Stimulated activated CD4-positive, alpha-beta T cell treated with anti-CD3 and anti-CD28 coated beads, Interleukin-15, amount 100 ng/mL, for 48 hours (primary cell): ENCODE measurements around the gene GPR25.
A peak's percentile ranks its signal among the peaks of the same experiment; 100 is the strongest.

Experiments
- DNase-seq, 2 donors: peaks; one replicate each; pipeline ENCODE4 v3.0.0-alpha.2; 2020; ENCODE audit warnings: low read depth in 2 of 2

The GPR25 gene

DNA sequence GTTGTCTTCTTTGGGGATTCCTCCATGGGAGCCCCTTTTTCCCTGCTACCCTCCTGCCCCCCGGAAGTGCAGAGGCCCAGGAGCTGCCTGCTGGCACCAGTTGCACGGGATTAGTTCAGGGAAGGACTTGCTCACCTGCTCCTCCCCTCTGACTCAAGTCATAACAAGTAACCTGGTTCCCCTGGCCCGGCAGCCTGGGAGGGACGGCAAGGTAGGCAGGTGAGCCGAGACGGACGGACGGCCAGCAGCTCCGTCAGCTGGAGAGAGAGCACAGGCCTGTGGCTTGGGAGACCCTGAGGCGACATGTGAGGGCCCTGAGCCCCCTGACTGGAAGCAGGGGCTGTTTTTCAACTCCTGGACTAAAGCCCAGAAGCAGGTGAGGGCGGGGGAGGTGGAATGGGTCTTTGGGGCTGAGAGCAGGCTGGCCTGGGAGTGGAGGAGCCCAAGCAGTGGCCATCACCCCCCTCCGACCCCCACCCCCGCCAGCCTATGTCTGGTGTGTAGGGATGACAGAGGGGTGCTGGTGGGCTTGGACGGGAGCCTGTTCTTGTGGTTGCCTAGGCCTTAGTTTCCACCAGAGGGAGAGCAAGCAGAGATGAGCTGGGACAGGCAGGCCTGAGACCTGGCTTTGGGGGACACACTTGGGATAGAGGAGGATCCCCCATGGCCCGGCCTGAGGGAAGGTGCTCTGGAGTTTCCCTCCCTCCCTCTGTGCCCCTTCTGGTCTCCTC lies 22.1 kb downstream of the GPR25 start, which contains the start of gene INAVA:
Gene INAVA (plus strand): TSS at position 189 of the 731 bp plus-strand sequence. CDS start 3,501 bp downstream, outside the sequence.
- DNase-seq, result no peak

DNA sequence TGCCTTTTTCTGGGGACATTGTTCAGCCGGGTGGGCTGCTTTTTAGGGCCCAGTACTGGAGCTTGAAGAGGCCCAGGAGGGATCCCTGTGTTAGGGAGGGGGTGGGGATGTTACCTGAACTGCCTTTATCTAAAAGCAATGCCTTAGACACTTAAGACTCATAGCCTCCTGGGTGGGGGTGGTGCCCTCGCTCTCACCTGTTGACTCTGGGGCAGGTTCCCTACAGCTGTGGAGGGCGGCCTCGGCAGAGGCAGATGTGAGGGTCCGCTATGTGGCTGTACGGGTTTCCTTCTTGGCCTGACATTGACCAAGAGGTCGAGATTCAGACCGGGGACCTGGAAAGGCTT lies 22.6 kb downstream of the GPR25 start:
- DNase-seq, result no peak

DNA sequence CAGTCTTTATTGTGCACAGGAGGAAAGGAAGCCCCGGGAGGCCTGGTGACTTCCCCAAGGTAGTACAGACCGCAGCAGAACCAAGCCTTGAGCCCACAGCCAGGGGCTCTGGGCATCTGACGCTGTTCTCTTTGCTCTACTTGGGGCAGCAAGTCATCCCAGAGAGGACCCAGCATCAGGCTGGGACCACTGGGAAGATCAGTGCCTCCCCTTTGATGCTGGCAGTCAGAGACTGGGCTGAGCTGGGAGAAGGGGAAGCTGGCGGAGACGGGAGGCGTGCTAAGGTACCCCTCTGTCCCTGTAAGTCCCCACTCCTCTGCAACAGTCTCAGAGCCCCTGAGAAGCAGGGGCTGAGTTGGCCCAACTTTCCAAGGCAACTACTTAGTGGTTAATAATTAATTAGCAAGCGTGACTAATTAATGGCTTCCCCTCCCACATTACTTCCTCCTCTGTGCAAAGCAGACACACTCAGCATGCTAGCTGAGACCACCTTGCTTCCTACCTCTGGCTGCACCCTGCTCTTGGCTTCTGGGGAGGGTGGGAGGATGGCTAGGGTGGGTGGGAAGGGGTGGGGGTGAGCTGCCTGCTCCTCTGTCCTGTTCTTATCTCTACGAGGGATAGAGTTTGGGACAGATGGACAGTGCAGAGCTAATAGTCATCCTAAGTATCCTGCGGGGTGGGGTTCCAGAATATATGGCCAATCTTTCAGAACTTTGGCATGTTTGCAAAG lies 23.2 kb downstream of the GPR25 start:
- no peak for DNase-seq

DNA sequence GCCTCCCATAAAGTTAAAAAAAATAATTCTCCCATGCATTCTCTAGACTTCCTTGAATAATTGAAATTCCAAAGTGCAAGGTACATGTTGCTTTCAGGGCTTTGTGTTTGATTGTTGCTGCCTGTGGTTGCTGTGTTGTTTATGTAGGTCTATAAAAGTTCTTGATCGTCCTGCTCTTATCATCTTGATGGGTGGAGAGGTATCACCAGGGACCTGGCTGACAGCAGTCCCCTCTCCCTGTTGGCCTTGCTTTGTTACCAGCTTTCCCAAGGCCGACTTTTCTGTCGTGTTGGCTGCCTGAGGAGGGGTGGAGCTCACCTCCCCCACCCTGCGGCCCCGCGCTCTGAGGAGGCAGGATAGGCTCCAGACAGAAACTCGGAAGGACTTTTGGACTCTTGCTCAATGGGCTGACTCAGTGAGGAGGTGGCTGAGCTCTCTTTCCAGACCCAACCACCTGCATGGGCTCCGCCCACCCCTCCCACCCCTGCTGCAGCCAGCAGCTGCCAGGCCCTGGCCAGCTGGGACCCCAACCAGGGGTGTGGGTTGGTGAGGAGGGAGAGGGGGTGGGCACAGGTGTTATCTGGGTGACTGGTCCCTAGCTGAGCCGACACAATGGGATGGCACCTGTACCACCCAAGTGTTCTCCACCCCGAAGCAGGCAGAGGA lies 23.9 kb downstream of the GPR25 start:
- DNase-seq, result no peak

DNA sequence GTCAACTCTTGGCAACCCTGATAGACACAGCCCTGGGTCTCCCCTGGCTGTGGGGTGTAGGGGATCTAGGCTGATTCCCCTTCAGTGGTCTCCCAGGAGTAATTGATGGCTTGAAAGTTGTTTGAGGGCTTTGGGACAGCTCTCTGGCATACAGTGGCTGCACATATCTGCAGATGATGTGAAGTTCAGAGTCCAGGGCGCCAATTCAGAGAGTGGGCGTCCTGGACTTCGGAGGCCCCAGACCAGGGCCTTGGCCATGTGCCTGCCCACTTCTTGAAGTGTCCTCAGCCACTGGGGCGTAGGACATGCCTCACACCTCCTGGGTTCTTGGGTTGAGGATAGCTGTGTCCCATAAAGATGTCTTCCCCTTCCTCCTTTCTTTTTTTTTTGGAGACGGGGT lies 24.5 kb downstream of the GPR25 start:
- no peak for DNase-seq

DNA sequence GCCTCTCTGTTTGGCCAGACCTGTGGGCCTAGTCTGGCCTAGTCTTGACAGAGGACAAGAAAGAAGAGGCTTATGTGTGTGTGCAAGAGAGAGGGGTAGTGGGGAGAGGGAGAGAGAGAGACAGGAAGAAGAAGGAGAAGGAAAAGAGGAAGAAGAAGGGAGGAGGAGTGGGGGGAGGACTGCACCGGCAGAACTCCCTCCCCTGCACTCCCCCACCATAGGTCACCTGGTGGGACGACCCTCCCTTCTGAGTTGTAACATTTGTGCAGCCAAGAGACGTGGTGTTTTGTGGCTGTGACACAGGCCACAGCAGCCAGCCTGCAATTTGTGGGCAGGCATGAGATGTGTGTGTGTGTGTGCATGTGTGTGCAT lies 26.2 kb downstream of the GPR25 start:
- no peak for DNase-seq

DNA sequence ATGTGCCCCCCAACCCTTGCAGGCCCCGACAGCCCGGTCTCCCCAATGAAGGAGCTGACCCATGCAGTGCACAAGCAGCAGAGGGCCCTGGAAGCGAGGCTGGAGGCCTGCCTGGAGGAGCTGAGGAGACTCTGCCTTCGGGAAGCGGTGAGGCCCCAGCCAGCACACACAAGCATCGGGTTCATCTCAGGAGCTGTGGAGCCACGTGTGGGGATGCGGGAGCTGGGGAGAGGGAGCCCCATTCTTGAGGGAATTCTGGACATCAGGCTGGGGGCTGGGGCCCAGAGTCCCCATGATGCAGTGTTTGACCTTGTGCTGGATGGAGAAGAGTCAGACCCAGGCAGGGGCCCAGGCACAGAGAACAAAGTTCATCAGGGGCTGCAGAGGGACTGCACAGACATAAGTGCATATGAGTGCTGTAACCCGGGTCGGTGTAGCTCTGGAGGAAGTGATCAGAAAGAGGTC lies 26.7 kb downstream of the GPR25 start:
- no peak for DNase-seq

DNA sequence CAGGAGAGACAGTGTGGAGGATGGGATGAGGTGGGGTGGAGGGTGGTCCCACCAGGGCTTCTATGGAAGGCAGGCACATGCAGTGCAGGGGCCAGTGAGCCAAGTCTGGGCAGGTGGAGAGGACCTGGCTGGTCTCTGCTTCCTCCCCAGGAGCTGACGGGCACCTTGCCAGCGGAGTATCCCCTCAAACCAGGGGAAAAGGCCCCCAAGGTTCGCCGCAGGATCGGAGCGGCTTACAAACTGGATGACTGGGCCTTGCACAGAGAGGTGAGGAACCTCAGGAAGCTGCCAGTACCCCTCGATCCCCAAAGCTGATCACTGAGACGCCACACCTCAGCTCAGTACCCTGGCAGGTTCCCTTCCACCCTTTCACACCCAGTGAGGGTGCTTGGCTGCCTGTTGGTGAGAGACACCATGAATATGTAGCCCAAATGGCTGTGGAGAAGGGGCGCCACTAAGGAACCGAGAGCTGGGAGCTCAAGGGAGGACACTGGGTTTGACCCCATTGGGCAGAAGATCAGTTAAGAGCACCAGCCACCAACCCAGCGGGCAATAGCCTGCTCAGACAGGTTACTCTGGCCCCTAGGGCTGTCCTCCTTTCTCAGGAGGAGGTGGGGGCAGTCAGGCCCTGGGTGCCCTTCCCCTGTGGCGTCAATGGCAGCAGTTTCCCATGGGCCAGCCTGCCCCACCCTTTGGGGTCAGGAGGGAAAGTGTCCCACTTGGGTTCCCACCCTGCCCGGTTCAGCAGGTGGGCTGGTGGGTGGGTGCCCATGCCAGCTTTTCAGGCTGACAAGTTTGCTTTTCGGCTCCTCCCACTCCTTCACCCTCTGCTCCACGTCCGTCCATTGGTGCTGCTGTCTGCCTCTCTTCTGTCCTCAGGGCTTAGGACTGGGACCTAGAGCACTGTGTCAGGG lies 27.4 kb downstream of the GPR25 start:
- no peak for DNase-seq

DNA sequence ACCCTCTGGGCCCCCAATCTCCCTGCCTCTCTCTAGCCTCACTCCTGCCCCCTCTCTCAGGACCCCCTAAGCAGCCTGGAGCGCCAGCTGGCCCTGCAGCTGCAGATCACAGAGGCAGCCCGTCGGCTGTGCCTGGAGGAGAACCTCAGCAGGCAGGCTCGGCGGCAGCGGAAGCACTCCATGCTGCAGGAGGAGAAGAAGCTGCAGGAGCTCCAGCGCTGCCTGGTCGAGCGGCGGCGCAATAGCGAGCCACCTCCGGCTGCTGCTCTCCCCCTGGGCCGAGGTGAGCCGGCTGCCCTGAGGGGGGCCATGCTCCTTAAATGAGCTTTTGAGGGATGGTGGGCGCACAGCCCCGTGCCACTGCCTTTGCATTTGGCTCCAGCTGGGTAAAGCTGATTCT lies 28.1 kb downstream of the GPR25 start:
- no peak for DNase-seq

DNA sequence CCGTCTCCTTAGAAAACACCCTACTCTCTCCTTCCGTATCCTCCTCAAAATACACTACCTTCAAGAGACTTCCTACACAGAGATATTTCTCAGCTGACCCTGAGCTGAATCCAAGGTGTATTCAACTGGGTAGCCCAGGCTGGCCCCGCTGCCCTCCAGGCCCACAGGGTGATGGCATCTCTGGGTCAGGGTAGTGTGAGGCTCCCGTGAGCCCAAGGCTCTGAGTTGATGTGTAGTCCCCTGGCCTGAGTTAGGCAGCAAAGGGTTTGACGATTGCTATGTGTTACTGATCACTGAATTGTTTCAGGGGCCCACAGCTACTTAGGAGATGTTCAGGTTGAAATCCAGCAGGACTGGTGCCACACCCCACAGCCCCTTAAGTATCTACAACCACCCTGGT lies 28.6 kb downstream of the GPR25 start:
- DNase-seq, result no peak

DNA sequence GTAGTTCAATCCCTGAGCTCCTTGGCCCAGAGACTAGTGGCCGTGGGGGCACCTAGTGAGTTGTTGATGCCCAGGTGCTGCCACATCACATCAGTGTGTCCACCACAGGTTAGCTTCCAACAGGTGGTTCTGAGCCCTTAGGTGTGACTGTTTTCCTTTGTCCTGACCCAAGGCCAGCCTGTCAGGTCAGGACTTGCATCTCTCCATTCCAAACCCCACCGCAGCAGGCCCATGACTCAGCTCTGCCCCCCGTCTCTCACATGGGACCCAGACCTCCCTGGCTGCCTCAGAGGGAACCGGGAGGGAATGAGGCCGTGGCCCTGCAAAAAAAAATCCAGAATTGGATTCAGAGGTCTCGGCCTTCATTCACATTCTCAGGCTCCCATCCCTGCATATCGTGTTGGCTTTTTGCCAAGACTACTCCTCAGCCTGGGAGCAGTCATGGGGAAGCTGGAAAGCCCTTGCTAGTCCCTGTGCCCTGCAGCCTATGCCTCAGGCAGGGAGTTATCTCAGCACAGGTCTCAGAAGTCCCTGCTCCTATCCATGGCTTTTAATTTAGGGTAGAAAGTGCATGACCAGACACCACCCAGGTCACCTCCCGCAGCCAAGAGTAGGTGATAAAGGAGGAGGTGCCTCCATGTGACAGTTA lies 29.1 kb downstream of the GPR25 start:
- no peak for DNase-seq

DNA sequence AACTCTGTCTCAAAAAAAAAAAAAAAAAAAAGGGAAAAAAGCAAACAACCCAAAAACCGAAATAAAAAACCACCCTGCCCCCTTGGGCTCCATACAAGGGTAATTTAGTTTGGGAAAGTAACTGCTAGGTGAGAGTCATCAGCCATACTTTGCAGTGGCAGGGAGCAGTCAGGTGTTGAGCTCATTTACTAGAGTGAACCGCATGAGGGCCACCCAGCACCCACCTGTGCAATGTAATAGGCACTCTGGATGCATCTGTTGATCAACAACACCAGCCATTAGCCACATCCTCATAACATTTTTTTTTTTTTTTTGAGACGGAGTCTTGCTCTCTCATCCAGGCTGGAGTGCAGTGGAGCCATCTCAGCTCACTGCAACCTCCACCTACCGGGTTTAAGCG lies 31.0 kb downstream of the GPR25 start:
- no peak for DNase-seq

DNA sequence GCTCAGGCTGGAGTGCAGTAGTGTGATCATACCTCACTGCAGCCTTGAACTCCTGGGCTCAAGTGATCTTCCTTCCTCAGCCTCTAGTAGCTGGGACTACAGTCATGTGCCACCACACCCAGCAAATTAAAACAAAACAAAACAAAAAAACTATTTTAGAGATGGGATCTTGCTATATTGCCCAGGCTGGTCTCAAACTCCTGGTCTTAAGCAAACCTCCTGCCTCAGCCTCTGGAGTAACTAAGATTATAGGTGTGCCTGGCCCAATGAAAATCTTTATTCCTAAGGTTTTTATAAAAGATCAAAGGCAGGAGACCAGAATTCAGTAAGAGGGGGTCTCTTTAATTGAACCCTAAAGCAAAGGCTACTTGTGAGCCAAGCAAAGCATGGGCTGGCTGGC lies 32.0 kb downstream of the GPR25 start:
- DNase-seq, result no peak

DNA sequence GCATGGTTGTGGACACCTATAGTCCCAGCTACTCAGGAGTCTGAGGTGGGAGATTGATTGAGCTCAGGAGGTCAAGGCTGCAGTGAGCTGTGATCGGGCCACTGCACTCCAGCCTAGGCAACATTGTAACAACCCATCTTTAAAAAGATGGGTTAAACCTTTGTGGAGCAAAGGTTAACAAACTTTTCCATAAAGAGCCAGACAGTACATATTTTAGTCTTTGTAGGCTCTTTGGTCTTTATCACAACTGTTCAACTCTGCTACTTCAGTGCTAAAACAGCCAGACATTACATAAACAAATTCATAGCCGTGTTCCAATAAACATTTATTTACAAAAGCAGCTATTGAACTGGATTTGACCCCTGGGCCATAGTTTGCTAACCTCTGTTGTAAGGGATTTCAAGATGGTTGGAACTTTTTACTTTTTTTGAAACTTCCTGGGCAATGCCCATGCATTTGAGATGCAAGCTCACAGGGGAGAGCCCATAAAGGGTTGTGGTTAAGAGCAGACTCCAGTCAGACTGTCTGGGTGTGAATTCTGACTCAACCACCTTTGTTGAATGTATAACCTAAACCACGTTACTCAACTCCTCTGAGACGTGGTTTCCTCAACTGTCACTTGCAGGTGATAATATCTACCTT lies 32.8 kb downstream of the GPR25 start:
- peak; percentile 31 to 44 for DNase-seq

DNA sequence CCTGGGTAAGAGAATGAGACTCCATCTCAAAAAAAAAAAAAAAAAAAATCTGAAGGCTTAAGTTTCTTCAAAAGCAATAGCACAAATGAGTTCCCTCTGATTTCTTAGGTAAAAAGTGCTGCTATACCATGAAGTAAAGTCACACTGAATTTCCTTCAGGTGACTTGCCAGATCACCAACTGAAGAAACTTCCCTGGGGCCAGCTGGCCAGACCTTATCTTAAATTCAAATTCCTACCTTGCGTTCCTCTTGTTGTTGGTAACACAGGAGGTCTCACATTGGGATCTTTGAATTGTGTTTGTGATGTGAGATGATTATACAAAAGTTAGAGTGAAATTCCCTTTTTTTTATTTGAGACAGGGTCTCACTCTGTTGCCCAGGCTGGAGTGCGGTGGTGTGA lies 33.7 kb downstream of the GPR25 start:
- DNase-seq, result no peak

DNA sequence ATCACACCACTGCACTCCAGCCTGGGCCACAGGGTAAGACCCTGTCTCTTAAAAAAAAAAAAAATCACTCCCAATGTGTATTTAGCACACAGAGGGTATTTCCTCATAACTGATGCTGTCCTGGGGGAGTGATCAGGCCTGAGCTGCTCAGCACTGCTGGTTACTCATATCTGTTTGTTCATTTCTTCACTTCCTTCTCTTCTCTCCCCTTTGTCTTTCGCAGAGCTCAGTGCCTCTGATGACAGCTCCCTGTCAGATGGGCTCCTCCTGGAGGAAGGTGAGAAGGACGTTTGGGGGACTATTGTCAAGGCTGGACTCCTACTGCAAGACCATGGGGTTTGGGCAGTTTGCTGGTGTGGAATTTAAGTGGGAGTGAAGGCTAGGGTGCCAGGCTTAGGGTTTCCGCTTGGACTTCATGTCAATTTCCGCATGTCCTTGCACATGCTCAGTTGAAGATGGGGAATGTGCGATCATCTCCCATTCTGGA lies 34.9 kb downstream of the GPR25 start:
- no peak for DNase-seq

DNA sequence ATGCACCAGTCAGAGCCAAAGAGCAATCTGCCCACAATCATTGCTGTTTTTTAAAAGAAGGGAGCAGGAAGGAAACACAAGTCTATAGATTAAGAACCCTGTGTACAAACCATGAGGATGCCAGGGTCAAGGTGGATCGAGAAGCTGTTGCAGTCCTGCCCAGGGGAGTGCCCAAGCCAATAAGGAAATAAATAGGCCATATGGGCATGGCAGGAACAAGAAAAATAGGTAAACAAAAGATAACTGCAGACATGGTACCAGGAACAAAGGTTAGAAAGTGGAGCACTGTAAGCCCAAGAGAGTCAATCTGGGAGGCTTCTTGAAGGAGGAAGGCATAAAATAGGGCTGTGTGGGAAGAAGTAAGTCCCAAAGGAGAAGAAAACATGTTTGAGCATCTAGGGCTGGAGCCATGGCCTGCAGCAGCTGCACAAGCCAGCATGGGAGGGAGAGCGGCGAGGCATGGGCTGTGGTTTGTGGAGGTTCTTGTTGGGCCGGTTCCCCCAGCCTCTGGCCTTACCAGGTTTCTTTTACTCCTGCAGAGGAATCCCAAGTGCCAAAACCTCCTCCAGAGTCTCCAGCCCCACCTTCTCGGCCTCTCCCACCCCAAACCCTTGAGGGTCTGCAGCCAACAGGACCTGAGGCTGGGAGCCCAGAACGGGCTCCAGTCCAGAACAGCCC lies 35.5 kb downstream of the GPR25 start:
- DNase-seq, result no peak

DNA sequence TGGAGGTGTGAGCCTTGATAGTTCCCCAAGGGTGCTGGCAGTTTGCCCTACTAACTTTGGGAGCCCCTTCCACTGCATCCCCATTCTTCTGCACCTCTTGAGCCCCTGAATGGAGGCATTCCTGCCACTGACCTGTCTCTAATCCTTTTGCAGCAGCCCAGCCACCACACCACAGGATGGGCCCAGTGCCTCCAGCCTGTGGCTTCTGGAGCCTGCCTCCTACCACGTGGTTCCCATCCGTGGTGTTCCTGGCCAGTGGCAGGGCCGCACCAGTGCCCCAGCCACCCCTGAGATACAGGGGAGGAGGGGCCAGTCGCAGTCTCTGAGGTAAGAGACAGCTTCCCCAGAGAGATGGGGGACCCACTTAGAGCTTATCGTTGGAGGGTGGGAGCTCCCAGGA lies 36.3 kb downstream of the GPR25 start:
- DNase-seq, result no peak

DNA sequence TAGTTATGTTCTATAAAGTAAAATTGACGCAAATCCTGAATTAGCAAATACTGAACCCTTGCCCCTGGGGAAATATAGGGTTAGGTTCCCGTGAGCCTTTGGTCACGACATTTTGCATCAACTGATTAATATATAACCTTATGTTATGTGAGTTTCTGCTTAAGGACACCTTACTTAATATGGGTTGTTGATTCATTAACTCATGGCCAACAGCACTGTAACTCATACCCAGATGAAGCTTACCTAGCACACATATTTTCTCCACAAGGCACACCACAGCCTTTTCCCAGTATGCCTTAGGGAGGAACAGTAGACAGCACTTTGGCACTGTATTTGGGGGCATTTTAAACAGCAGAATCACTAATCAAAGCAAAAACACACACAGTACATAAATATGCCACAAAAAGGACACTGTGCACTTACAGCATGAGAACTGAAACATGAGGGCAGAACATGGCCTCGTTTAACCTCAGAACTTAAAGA lies 37.0 kb downstream of the GPR25 start:
- no peak for DNase-seq

DNA sequence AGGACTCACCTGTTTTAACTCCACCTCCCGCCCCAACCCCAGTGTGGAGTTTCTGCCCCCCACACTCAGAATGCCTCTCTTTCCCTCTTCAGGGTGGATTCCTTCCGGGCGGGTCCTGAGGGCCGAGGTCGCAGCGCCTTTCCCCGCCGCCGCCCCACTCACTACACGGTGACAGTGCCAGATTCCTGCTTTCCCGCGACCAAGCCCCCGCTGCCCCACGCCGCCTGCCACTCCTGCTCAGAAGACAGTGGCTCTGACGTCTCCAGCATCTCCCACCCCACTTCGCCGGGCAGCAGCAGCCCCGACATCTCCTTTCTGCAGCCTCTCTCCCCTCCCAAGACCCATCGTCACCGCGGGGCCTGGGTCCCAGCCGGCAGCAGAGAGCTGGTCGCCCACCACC lies 38.6 kb downstream of the GPR25 start:
- DNase-seq, result no peak
